ENCODE measurements around the gene TTLL3. TPM values are rescaled to one million over a fixed set of nuclear protein-coding genes. Genes with fewer than 3 reads are reported as not detected.

The TTLL3 gene
- total and polyA plus RNA-seq, 2 donors (not counting 3 experiments of a cell fraction or from before 2014, with no cell fraction given): 43.5 to 65.2 TPM

DNA sequence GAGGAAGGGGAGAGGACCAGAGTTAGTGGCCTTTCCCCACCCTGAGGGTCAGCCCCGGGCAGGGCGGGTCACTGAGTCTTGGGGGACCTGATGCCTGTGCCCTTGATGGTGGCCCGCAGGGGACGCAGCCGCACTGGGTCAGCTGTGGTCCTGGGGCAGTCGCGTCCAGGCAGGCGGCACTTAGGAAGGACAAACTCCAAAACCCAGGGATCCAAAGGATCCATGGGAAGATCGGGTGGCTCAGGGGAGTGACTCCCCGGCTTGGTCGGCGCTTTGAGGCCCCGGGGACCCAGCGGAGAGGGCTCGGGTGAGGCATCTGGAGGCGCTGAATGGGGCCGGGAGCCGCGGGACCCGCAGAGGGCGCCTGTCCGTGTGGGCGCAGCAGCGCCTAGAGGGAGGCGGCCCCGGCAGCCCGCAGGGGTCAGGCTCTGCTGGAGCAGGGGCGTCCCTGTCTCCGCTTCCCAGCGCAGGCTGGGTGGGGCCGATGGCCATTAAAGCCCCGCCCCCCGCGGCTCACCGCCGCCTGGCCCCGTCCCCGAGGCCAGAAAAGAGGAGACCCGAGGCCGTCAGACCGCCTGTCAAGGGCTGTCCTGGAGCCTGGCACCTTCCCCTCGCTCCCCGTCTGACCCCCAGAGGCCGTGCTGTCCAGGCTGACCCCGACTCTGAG is 52.5 kb downstream of the TTLL3 start:
- no peaks in the 10 kb centered on the region for H3K4me1 ChIP-seq (ENCODE audit: control insufficient read depth, extremely low read depth, insufficient read depth, low read length)
- CTCF ChIA-PET: interaction anchor here (1.7 kb wide), 1 partner anchor 52 kb away, joined by 4 read pairs; no protein-coding TSS in a partner anchor

More for the DNA sequence above, 52.5 kb downstream of the TTLL3 start:
- Histone ChIP-seq H3K9me3 (replicated peaks; ENCODE audit: control insufficient read depth, insufficient read depth, low read length) (no peaks in the 10 kb centered on the region), H2AFZ (ENCODE audit: low read depth, low read length) (peak overlapping the region; percentile 97), H3K4me3 (replicated peaks in 1 of 3; ENCODE audit: insufficient read depth in 1 of 3, low read depth in 1 of 3, low read length in 3 of 3) (peak overlapping the region in 1 of 3 experiments; percentile 27), H3K79me2 (ENCODE audit: control insufficient read depth, insufficient read depth, low read length) (no peaks in the 10 kb centered on the region), H3K27me3 (ENCODE audit: control insufficient read depth in 2 of 2, insufficient read depth in 2 of 2, low read length in 2 of 2) (no peaks in the 10 kb centered on the region), H3K4me2 (ENCODE audit: insufficient read depth, low read length) (peak overlapping the region; percentile 61), H4K20me1 (replicated peaks; ENCODE audit: control insufficient read depth, extremely low read depth, insufficient read depth, low read length) (no peaks in the 10 kb centered on the region), H3K36me3 (ENCODE audit: control insufficient read depth in 2 of 2, extremely low read depth in 1 of 2, insufficient read depth in 2 of 2, low read length in 2 of 2) (no peaks in the 10 kb centered on the region), H3K27ac (ENCODE audit: insufficient read depth, low read depth, low read length) (no peak overlapping the region), H3K9me1 (replicated peaks; ENCODE audit: control insufficient read depth, extremely low read depth, insufficient read depth, low read length) (no peaks in the 10 kb centered on the region), H3K9ac (replicated peaks; ENCODE audit: extremely low read depth, insufficient read depth, low read length) (no peak overlapping the region)
- intact Hi-C loops (cut with micrococcal nuclease) (loop anchor here (1.0 kb wide), 2 partner anchors 53 to 70 kb away; no protein-coding TSS in a partner anchor), dilution Hi-C loops (cut with MboI; ENCODE audit: extremely low pct_ligation_motif_present, low sequenced_read_pairs) (no loop called here)
- FAIRE-seq: peak; percentile 64
- DNase-seq (ENCODE audit: low read depth, low spot score): peak; percentile 29
- TF ChIP-seq, protein P1, sequence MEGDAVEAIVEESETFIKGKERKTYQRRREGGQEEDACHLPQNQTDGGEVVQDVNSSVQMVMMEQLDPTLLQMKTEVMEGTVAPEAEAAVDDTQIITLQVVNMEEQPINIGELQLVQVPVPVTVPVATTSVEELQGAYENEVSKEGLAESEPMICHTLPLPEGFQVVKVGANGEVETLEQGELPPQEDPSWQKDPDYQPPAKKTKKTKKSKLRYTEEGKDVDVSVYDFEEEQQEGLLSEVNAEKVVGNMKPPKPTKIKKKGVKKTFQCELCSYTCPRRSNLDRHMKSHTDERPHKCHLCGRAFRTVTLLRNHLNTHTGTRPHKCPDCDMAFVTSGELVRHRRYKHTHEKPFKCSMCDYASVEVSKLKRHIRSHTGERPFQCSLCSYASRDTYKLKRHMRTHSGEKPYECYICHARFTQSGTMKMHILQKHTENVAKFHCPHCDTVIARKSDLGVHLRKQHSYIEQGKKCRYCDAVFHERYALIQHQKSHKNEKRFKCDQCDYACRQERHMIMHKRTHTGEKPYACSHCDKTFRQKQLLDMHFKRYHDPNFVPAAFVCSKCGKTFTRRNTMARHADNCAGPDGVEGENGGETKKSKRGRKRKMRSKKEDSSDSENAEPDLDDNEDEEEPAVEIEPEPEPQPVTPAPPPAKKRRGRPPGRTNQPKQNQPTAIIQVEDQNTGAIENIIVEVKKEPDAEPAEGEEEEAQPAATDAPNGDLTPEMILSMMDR (IDR thresholded peaks at IDR 0.05; ENCODE audit: extremely low read depth in 1 of 2, insufficient read depth in 1 of 2, low read depth in 1 of 2, low read length in 2 of 2): peak; percentile 30 to 62
- TF ChIP-seq, protein P2, sequence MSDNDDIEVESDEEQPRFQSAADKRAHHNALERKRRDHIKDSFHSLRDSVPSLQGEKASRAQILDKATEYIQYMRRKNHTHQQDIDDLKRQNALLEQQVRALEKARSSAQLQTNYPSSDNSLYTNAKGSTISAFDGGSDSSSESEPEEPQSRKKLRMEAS (IDR thresholded peaks at IDR 0.05; ENCODE audit: insufficient read depth, insufficient read length): no peak
- BruUV-seq (replicated peaks): no TSS peak
- POLR2A ChIA-PET: no interaction called here

Data from endothelial cell of umbilical vein (primary cell).